ENCODE measurements around the gene FZD4.
"Not testable (repeated sequence)": the region's sequence is repeated elsewhere in the genome, so short reads cannot be mapped to it uniquely, and the experiment has no call there.

Gene FZD4

GRCh38 chr11:86972734-86973133 is 17.5 kb upstream of the FZD4 start:
- no peak for DNase-seq

- DNase-seq: no peak
Measured at GRCh38 chr11:86969258-86969657, 14.1 kb upstream of the FZD4 start.

- DNase-seq: not testable (repeated sequence)
Measured at GRCh38 chr11:86967601-86968000, 12.4 kb upstream of the FZD4 start.

GRCh38 chr11:86957976-86958646 is 2.9 kb upstream of the FZD4 start:
- DNase-seq: no peak

GRCh38 chr11:86956905-86957195 is 1.7 kb upstream of the FZD4 start:
- DNase-seq: no peak

GRCh38 chr11:86955111-86955360 is 159 bp downstream of the FZD4 start:
- DNase-seq: no peak

GRCh38 chr11:86954269-86955110 is 705 bp downstream of the FZD4 start:
- peak; percentile 76 for DNase-seq

GRCh38 chr11:86952221-86952875 is 2.8 kb downstream of the FZD4 start:
- DNase-seq: no peak

- DNase-seq: no peak
Measured at GRCh38 chr11:86951706-86952105, 3.5 kb downstream of the FZD4 start.

- DNase-seq: no peak
Measured at GRCh38 chr11:86950661-86950995, 4.6 kb downstream of the FZD4 start.

GRCh38 chr11:86949995-86950660 is 5.1 kb downstream of the FZD4 start:
- DNase-seq: no peak

- DNase-seq: no peak
Measured at GRCh38 chr11:86948733-86949132, 6.5 kb downstream of the FZD4 start.

GRCh38 chr11:86947541-86947940 is 7.7 kb downstream of the FZD4 start:
- no peak for DNase-seq

- not testable (repeated sequence) for DNase-seq
Measured at GRCh38 chr11:86943505-86943904, 11.7 kb downstream of the FZD4 start.

GRCh38 chr11:86941871-86942599 is 13.2 kb downstream of the FZD4 start:
- DNase-seq: no peak

GRCh38 chr11:86941077-86941870 is 13.9 kb downstream of the FZD4 start:
- DNase-seq: no peak

- peak; percentile 70 for DNase-seq
Measured at GRCh38 chr11:86940122-86940777, 14.9 kb downstream of the FZD4 start.

- DNase-seq: no peak
Measured at GRCh38 chr11:86938900-86939880, 16.0 kb downstream of the FZD4 start.

GRCh38 chr11:86938203-86938899 is 16.8 kb downstream of the FZD4 start:
- no peak for DNase-seq

Measured in right forelimb (tissue), 1 donor.